Measurements from ENCODE around the gene IFNL3.

IFNL3 gene

DNA sequence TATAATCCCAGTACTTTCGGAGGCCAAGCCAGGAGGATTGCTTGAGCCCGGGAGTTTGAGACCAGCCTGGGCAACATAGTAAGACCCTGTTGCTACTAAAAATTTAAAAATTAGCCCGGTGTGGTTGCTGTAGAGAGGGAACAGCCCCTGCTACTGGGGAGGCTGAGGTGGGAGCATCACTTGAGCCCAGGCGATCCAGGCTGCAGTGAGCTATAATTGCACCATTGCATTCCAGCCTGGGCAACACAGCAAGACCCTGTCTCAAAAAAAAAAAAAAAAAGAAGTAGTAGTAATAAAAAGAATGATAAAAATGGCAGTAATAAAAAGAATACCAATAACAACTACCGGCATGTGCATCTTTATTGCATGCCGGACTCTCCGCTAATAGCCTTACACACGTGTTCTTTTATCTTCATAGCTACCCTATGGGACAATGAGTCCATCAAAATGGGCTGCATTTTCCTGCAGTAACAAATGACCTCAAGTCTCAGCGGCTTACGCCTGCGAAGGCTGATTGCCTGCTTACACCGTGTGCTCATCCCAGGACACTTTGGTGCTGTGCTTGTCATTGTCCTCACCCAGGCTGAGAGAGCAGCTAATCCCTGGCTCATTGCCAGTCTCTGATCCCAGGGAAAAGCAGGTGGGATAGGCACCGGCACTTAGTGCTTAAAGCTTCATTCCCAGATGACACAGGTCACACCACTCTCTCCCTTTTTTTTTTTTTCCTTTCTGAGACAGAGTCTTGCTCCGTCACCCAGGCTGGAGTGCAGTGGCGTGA lies 26.4 kb downstream of the IFNL3 start:
- TF ChIP-seq SIN3A (IDR thresholded peaks at IDR 0.05; ENCODE audit: borderline replicate concordance, insufficient read depth, low read length) = no peak
- TF ChIP-seq TAF1 (IDR thresholded peaks at IDR 0.05; ENCODE audit: borderline replicate concordance, insufficient read depth, low read length) = no peak
- no peak for TF ChIP-seq FOXP2 (optimal IDR thresholded peaks at IDR 0.05; ENCODE audit: borderline replicate concordance, extremely low read depth, extremely low read length, insufficient read depth)
- no peak for TF ChIP-seq POLR2AphosphoS5 (IDR thresholded peaks at IDR 0.05; ENCODE audit: low read depth, low read length)
- TF ChIP-seq, protein P1, sequence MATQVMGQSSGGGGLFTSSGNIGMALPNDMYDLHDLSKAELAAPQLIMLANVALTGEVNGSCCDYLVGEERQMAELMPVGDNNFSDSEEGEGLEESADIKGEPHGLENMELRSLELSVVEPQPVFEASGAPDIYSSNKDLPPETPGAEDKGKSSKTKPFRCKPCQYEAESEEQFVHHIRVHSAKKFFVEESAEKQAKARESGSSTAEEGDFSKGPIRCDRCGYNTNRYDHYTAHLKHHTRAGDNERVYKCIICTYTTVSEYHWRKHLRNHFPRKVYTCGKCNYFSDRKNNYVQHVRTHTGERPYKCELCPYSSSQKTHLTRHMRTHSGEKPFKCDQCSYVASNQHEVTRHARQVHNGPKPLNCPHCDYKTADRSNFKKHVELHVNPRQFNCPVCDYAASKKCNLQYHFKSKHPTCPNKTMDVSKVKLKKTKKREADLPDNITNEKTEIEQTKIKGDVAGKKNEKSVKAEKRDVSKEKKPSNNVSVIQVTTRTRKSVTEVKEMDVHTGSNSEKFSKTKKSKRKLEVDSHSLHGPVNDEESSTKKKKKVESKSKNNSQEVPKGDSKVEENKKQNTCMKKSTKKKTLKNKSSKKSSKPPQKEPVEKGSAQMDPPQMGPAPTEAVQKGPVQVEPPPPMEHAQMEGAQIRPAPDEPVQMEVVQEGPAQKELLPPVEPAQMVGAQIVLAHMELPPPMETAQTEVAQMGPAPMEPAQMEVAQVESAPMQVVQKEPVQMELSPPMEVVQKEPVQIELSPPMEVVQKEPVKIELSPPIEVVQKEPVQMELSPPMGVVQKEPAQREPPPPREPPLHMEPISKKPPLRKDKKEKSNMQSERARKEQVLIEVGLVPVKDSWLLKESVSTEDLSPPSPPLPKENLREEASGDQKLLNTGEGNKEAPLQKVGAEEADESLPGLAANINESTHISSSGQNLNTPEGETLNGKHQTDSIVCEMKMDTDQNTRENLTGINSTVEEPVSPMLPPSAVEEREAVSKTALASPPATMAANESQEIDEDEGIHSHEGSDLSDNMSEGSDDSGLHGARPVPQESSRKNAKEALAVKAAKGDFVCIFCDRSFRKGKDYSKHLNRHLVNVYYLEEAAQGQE (IDR thresholded peaks at IDR 0.05; ENCODE audit: insufficient read depth in 1 of 2, low read depth in 2 of 2, low read length in 2 of 2) = no peak

DNA sequence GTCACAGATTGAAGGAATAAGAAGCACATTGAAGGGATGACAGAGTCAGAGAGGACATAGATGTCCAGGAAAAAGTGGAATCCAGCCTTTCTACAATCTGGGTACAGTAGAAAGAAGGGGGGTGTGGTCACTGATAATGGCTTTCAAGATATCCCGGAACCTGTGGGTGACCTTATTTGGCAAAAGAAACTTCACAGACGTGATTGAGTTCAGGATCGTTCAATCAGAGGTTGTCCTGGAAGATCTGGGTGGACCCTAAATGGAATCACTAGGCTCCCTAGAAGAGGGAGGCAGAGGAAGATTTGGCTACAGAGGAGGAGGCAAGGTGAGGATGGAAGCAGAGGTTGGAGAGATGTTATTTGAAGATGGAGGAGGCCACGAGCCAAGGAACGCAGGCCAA lies 27.7 kb downstream of the IFNL3 start:
- no peak for TF ChIP-seq FOXP2 (optimal IDR thresholded peaks at IDR 0.05; ENCODE audit: borderline replicate concordance, extremely low read depth, extremely low read length, insufficient read depth)
- no peak for TF ChIP-seq SIN3A (IDR thresholded peaks at IDR 0.05; ENCODE audit: borderline replicate concordance, insufficient read depth, low read length)
- no peak for TF ChIP-seq TAF1 (IDR thresholded peaks at IDR 0.05; ENCODE audit: borderline replicate concordance, insufficient read depth, low read length)
- no peak for TF ChIP-seq POLR2AphosphoS5 (IDR thresholded peaks at IDR 0.05; ENCODE audit: low read depth, low read length)
- TF ChIP-seq, protein P1 (IDR thresholded peaks at IDR 0.05; ENCODE audit: insufficient read depth in 1 of 2, low read depth in 2 of 2, low read length in 2 of 2) = no peak

DNA sequence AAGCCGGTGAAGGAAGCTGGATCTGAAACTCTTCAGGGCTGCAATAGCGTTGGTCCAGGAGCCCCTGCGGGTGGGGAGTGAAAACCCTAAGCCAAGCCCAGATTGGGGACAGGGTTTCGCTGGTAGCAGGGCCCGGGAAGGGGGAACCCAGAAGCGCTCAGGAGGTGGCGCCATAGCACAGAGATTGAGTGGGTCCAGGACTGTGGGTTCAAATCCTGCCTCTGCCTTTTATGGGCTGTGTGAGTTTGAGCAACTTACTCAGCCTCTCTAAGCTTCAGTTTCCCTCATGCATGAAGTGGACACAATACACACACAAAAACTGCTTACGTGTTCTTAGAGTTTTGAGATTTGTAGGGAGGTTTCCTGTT lies 32.4 kb downstream of the IFNL3 start:
- TF ChIP-seq POLR2AphosphoS5 (IDR thresholded peaks at IDR 0.05; ENCODE audit: low read depth, low read length) = no peak

DNA sequence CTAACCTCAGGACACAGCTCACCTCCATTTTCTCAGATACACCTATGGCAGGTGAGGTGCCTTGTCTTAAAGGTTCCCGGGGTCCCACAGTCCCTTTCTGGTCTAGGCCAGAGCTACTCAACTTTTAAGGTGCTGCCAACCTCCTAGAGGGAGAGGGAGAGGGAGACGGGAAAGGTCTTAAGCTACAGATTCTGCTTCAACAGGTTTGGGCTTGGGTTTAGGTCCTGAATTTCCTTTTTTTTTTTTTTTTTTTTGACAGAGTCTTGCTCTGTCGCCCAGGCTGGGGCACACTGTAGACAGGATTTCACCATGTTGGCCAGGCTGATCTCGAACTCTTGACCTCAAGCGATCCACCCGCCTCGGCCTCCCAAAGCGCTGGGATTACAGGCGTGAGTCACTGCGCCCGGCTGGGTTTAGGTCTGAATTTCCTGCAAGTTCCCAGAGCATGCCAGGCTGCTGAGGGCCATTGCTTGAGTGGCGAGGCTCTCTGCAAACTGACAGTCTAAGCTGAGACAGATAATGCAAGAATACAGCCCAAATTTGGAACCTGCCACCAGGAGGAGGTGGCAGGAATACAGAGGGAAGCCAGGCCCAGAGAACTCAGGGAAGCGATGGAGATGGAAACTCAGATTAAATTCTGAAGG lies 33.0 kb downstream of the IFNL3 start:
- TF ChIP-seq SIN3A (IDR thresholded peaks at IDR 0.05; ENCODE audit: borderline replicate concordance, insufficient read depth, low read length) (no peak), TAF1 (IDR thresholded peaks at IDR 0.05; ENCODE audit: borderline replicate concordance, insufficient read depth, low read length) (no peak), POLR2AphosphoS5 (IDR thresholded peaks at IDR 0.05; ENCODE audit: low read depth, low read length) (no peak), FOXP2 (optimal IDR thresholded peaks at IDR 0.05; ENCODE audit: borderline replicate concordance, extremely low read depth, extremely low read length, insufficient read depth) (no peak)
- TF ChIP-seq, protein P1 (IDR thresholded peaks at IDR 0.05; ENCODE audit: insufficient read depth in 1 of 2, low read depth in 2 of 2, low read length in 2 of 2) = no peak

DNA sequence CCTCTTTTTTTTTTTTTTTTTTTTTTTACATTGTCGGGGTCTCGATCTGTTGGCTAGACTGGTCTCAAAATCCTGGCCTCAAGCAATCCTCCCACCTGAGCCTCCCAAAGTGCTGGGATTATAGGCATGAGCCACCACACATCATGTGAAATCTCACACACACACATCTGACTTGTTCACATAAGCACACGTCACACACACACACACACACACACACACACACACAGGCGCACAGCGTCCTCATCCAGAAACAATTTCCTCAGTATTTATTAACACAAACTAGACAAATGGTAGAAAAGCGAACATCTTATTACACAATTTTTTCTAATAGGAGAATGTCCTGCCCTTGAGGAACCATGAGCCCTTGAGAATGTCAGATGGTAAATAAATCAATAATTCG lies 35.6 kb downstream of the IFNL3 start:
- TF ChIP-seq POLR2AphosphoS5 (IDR thresholded peaks at IDR 0.05; ENCODE audit: low read depth, low read length) (no peak), FOXP2 (optimal IDR thresholded peaks at IDR 0.05; ENCODE audit: borderline replicate concordance, extremely low read depth, extremely low read length, insufficient read depth) (no peak), SIN3A (IDR thresholded peaks at IDR 0.05; ENCODE audit: borderline replicate concordance, insufficient read depth, low read length) (no peak), TAF1 (IDR thresholded peaks at IDR 0.05; ENCODE audit: borderline replicate concordance, insufficient read depth, low read length) (no peak)
- TF ChIP-seq, protein P1 (IDR thresholded peaks at IDR 0.05; ENCODE audit: insufficient read depth in 1 of 2, low read depth in 2 of 2, low read length in 2 of 2) = no peak

All from PFSK-1 (cell line).